Activated effector memory CD4-positive, alpha-beta T cell treated with Interleukin-2 at 50 U/mL for 16 hours (primary cell): ENCODE data around the gene MYL12B.
"Not testable (repeated sequence)": the region's sequence is repeated elsewhere in the genome, so short reads cannot be mapped to it uniquely, and the experiment has no call there.

ENCODE experiments used
- DNase-seq: peaks from one replicate; pipeline ENCODE4 v3.0.0-alpha.2; 2020

The MYL12B gene

DNA sequence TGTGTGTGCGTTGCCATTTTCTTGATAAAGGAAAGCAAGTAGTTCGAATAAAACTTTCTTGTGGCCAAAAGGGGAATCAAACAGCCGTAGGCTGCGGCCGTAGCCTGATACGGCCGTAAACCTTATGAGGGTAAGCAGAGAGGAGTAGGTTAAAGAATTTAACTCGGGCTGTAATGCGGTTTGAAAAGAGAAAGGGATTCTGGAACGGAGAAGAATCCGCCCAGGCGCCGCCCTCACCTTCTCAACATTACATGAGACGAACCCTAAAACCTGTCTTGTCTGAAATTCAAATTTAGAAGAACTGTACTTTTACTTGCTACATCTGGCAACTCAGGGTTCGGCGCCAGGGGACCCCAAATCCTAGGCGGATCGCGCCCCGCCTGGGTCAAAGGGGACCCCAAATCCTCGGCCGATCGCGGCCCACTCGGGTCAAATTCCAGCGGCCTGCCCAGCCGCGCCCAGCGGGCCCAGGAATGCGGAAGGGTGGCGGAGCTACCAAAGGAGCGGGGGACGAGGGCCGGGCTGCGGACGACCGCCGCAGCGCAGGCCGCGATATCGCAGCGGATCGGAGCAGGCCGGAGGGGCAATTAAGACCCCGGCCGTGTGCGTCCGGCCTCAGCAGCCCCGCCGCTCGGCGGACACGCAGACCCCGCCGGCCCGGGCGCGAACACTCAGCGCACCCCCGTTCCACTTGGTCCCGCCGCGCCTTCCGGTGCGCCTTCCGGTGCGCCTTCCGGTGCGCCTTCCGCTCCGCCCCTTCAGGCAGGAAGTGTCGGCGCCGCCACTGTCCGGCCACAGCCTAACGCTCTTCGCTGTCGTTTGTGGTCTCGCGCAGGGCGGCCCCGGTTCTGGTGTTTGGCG, at the start of gene MYL12B:
Gene MYL12B (plus strand): TSS at position 761 of the 861 bp plus-strand sequence. CDS start 10,766 bp downstream, outside the sequence.
- peak; percentile 75 for DNase-seq

DNA sequence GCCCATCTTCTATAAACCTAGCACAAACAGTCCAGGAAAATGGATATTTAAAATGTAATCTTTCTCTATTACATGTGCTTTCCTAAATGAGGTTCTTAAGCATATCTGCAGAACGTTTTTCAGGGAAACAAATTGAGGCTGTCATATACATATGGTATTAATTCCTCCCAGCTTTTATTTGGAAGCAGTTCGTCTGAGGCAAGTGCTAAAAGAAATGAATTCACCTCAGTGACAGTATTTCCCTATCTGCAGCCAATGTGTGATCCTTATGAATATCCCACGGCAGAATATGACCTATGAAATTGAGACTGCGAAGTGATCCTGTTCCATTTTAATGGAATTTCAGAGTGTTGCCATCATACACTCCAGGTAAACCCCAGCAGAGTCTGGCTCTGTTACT, 49.3 kb upstream of the MYL12B start:
- DNase-seq, result no peak

DNA sequence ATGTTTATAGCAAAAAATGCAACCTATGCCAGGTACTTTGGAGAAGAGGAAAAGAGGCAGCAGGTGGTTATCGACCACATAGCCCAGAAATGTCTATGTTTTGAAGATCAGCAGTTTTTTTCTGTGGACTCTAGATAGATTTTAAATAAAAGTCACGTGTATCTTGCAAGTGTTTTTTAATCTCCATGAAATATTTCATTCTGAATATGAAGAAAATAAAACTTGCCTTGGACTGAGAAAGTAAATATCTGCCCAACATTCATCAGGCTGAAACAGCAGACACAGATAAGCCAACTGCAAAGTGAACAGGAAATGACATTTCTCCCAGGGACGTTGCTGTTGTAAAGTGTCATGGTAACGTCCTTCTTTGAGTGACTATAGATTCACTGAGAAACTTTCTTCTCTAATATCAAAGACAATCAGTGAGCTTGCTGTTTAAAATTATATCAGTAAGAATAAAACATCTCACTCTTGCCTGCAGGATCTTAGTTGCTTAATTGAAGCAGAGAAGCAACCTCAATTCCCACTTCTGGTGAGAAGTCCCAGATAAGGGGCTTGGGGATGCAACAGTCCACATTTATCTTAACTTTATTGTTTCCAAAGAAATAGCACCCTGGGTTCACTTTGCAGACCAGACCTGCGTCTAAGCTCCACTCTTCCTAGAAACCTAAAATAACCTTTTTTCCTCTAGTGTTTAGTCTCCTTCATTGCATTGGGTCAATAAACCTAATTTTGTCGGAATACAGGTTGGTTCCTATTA, 48.5 kb upstream of the MYL12B start:
- DNase-seq, result no peak

DNA sequence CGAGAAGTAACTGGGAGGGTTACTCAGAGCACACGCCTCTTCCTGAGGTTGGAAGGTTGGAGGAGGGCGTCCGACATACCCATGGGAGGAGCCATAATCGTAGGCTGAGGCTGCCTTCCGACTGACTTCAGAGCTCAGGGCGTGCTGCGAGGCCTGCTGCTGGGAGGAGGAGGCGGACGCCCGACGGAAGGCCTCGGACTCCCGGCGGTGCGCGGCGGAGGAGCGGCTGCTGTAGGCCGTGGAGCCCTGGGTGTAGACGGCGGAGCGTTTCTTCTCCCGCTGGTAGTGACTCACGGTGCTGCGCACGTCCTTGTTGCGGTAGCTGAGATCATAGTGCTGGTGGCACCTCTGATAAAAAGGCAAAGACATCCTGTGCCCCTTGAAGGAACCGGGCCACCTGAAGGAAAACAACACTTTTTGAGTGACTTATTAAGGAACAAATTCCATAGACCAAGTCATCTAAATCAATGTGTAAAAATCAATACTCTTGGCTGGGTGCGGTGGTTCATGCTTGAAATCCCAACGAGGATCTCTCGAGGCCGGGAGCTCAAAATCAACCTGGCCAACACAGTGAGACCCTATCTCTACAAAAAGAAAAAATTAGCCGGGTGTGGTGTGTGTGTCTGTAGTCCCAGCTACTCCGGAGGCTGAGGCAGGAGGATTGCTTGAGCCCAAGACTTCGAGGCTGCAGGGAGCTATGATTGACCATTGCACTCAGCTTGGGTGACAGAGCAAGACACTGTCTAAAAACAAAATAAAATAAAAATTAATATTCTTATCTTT, 46.9 kb upstream of the MYL12B start:
- DNase-seq, result no peak

DNA sequence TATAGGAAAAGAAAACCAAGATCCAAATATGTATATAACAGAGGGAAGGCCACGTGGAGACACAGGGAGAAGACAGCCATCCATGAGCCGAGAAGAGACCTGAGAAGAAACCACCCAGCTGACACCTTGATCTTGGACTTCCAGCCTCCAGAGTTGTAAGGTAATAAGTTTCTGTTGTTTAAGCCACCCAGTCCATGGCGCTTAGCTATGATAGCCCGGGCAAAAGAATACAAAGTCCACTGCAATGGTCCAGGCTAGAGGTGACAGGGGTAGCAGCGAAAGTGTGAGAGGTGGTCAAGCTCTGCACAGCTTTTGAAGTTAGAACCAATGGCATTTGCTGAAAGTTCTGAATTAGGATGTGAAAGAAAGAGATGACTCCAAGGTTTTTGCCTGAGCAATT, 44.9 kb upstream of the MYL12B start:
- no peak for DNase-seq

DNA sequence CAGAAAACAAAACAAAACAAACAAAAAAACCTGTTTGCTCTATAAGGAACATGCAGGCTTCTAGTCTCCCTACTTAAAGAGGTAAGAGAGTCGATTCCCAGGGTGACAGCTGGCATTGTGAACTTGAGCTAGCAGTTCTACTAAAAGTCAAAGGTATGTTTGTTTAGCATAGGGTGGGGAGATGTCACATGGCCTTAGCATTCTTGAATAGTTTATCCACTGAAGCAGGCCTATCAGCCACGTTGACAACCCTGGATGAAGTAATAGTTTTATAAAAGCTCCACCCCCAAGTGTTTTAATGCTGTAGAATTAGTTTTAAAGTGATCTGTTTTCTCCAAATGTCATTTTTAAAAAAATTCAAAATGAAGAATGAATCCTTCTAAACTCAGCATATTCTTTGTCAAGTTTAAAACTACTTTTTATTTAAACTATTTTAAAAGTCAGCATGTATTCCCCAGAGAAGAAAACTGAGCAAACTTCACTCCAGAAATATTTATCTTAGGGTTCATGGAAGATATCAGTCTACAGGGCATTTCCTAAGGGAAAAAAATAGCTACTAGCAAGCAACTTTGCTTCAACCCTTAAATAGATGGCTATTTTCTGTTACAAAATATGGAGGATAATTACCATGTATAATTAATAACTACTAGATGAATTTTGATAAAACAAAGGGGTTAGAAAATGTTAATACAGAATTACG, 43.8 kb upstream of the MYL12B start:
- no peak for DNase-seq

DNA sequence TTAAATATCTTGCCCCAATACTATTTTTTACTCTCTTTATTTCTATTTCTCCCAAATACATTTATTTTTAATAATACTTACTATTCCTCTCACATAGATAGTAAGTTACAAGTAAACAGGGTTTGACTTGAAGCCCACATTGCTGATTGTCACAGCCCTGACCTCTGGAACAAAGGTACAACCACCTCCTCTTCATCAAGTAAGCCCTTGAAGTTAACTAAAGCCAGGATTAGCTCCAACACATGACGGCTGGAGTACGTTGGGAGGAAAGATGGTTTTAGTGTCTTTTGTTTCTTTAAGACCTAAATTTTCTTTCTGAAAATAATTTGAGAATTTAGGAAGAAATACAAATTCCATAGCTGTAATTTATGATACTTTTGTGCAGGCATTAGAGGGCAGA, 43.1 kb upstream of the MYL12B start:
- DNase-seq, result no peak

DNA sequence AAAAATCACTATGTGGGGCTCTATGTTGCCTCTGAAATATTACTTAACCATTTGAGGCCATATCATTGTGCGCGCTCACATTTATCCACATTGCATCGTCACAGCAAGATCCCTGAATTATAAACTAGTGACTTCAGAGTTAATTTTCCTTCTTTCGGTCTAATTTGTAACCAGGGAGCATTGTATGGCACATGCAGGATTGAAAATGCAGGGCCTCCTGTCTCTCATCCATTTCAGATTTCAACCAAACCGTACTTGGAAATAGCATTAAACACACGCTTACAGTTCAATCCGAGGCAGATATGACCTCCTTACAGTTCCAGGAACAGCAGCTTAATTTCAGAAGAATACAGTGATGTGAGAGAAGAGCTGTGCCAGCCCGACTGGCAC, 42.7 kb upstream of the MYL12B start:
- no peak for DNase-seq

DNA sequence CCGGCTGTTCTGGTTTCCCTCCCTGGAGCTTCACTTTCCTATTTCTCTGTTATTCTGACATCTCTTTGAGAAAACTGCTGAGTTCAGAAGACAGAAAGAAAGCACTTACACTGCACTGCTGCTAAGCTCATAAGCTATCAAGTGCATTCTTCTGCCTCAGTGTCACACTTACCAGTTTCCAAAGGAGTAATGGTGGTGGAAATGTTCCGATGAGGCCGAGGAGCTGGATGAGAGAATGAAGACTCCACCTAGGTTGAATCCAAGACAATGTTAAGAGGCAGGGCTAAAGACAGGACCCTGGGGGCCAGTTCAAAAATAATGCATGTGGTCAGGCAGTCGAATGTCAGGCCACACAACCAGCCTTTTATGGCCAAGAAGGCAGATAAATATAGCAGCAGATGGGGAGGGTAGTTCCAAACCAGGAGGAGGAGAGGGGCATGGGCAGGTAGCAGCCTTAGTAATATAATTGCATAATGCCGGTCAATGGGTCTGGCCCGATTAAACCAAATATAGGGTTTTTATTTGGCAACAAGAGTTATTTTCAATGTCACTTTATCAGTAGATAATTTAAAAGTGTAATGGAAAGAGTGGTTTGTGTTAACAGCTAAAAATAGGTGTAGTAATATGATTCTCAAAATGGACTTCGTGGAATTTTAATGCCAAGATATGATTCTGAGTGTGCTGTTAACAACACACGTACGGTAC, 42.1 kb upstream of the MYL12B start, which contains the start of gene MYOM1:
Gene MYOM1 (minus strand): TSS at position 338 of the 705 bp plus-strand sequence. CDS start 4,745 bp downstream, outside the sequence.
- DNase-seq, result no peak

DNA sequence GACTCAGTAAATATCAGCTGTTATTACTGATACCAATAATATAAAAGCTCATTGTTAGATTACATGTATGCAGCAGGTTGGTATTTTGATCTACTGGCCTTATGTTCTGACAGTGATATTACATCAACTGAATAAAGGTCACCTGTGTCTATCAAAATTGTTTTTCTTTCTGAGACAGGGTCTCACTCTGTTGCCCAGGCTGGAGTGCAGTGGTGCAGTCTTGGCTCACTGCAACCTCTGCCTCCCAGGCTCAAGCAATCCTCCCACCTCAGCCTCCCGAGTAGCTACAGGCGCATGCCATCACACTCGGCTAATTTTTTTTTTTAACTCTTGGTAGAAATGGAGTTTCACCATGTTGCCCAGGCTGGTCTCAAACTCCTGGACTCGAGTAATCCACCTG, 41.1 kb upstream of the MYL12B start:
- DNase-seq, result not testable (repeated sequence)

DNA sequence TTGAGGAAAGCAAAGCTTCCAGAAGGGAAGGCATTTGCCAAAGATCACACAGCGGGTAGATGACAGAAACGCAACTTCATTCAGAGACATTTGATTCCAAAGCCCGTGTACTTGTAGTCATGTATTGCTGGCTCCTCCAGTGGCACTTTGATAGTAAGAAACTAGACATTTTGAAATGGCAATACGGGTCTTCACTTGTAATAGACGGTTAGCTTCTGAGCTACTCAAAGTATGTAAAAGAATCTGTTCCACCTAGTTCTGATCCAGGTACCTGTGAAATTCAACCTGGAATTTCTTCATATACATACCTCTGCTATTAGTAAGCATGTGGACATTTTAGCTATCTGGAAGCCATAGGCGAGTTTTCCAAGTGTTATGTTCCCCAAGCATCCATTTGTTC, 40.4 kb upstream of the MYL12B start:
- DNase-seq, result no peak

DNA sequence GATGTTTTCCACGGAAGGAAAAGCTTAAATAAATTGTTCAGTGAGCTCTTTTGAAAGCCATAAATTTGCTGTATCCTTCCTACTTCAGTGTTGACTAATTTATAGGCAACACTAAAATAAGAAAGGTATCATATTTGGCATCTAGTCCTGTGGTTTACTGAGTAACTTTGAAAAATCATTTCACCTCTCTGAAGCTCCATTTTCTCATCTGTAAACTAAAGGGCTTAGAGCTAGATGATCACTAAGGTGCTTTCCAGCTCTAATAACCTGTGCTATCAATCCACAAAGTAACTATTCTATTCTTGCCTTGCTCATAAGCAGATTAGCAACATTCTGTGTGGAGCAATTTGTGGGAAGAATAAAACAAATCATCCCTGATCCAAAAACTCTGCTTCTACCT, 38.6 kb upstream of the MYL12B start:
- no peak for DNase-seq

DNA sequence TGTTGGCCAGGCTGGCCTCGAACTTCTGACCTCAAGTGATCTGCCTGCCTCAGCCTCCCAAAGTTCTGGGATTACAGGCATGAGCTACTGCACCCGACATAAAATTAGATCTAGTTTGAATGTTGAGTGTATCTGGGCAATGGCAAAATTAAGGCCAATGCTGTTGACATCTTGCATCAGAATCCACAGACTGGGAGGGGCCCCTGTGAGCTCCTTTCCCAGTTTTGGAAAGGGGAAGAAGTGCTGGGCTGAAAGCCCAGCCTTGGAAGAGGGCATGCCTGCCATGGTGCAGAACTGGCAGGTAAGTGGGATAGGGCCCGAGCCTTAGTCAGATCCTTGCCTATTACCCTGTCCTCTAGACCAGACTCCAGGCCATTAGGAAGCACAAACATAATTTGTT, 37.7 kb upstream of the MYL12B start:
- DNase-seq, result no peak

DNA sequence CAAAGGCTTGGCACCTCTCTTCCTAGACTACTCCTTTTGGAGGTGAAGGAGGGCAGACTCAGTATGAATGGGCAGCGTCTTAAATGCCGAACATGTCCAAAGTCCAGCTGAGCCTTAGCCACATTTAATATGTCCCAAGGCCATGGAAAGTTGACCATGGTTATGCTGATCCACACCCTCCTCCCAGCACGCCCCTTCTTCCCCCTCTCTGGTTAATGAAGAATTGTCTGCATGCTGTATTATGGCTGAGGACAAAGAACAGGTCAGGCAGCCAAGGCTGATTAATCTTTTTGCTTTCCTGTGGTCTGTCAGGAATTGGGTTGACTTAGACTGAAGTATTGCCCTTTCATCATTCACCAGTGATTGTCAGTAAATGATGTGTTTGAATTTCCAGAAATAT, 36.3 kb upstream of the MYL12B start:
- DNase-seq, result no peak

DNA sequence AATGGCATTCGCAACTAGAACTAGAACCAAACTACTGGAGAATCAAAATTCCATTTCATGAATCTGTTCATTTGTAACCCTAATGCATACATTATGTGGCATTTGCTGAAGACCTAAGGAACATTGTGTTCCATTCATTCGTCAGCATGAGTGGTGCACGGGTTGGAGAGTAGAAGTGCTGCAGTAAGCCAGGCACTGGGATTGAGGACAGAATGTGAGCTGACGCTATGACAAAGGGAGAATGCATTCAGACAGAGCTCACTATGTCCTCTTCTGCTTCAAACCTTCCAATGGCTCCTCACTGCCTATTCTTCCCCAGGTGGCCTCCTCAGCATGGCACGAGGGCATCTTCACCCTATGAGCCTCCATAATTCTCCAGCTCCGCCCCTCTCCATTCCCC, 35.9 kb upstream of the MYL12B start:
- DNase-seq, result no peak

DNA sequence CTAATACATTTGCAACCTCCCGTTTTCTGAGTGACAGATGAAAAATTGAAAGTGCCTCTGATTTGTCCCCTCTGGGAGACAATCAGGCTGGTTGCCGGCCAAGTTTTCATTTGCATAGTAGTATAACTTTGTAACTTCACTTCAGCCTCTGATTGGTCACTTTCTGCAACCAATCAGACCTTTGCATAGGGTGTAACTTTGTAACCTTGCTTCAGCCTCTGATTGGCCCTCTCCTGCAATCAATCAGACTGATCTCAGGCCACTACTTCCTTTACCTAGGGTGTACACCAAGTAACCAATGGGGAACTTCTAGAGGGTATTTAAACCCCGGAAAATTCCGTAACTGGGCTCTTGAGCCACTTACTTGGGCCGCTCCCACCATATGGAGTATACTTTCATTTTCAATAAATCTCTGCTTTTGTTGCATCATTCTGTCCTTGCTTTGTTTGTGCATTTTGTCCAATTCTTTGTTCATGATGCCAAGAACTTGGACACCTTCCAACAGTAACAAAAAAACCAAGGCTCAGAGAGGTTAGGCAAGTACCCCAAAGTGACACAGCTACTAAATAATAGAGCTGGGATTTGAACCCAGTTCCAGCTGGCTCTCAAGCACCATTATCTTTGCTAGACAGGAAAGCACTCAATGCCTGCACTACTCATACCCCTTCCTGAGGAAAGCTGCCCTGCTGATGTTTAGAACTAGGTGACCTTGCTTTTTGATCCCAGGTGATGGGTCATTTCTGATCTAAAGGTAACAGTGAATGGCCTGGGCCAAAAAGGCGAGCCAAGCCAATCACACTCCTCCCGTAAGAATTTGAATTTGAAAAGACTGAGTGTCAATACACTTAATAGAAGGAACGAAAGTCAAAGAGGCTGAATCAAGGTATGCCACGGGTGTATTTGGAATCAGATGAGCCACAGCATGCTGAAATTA, 31.3 kb upstream of the MYL12B start:
- DNase-seq, result no peak

DNA sequence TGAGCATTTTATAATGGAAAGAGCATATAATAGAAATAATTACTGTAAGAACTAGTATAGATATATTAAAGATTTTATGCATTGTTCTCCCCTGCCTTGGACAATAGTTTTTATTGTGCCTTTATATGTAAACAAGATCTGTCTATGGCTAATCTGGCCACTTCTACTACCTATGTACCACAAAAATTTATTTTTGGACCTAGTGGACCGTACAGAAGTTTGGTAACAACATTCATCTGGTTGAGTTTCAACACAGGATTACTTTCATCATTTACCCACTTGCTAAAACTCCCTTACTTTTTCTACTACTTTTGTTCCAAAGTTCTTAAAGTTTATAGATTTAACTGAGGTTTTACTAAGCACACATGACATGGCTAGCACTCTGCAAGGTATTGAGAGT, 28.9 kb upstream of the MYL12B start:
- DNase-seq, result no peak

DNA sequence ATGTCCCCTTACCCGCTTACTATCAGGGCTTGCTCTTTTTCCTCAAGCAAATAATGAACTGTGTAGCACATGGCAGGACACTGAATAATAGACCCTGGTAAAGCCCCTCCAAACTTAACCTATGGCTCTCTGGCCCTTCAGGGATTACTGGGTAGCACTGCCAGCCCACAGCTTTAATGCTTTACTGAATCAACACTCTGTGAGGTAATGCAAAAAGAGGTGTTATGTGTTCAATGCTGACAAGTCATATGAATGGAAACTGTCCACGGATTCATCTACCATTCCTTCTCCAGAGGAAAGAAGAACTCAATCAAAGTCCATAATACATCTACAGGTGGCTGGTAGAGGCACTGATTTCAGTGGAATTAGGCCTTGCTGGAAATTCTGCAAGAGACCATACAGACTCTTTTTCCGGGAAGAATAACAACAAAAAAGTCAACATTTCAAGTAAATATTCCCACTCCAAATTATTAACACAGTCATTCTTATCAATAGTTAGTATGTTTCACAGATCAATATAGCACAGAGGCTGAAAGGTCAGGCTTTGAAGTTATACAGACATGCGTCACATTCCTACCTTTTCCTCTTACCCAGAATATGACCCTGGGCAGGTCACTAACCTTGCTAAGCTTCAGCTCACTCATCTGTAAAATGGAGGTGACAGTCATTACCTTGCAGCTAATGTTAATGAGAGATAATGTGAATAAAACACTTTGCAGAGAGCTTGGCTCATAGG, 28.3 kb upstream of the MYL12B start:
- no peak for DNase-seq

DNA sequence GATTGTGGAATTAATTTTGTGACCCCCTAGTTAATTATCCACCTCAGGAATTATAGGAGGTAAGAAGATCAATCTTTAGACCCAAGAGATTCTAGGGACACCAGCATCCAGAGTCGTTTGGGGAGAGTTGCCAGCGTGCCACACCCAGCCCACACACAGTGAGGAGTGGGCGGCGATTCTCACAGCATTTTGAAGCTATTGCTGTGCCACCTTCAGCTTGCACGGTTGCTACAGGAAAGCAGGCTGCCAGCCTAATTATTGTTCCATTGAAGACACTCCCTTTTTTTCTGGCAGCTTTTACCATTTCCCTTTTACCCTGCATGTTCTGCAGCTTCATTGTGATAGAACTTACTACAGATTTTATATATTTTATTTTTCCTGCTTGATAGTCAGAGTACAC, 27.5 kb upstream of the MYL12B start:
- no peak for DNase-seq

DNA sequence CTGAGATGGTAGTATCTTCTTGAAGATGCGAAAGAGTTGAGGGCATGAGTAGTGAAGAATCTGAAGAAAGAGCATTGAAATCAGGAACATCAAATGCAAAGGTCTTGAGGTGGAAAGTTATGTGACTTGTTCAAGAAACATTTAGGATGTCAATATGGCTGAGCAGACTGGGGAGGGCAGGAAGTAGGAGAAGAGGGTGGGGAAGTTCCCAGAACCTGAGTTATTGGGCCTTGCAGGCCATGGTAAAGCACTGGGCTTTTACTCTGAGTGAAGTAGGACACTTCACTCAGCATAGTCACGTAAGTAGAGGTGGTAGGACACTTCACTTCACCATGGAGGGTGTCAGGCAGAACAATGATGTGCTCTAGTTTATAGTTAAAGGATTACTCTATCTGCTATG, 26.1 kb upstream of the MYL12B start:
- DNase-seq, result no peak
